Activated T-cell treated with anti-CD3 and anti-CD28 coated beads for 48 hours (primary cell): ENCODE measurements around the gene VIPR2.

Experiments
- DNase-seq: peaks from one replicate; pipeline ENCODE4 v3.0.0-alpha.2; 2020; ENCODE audit warnings: low read depth

Gene VIPR2

DNA sequence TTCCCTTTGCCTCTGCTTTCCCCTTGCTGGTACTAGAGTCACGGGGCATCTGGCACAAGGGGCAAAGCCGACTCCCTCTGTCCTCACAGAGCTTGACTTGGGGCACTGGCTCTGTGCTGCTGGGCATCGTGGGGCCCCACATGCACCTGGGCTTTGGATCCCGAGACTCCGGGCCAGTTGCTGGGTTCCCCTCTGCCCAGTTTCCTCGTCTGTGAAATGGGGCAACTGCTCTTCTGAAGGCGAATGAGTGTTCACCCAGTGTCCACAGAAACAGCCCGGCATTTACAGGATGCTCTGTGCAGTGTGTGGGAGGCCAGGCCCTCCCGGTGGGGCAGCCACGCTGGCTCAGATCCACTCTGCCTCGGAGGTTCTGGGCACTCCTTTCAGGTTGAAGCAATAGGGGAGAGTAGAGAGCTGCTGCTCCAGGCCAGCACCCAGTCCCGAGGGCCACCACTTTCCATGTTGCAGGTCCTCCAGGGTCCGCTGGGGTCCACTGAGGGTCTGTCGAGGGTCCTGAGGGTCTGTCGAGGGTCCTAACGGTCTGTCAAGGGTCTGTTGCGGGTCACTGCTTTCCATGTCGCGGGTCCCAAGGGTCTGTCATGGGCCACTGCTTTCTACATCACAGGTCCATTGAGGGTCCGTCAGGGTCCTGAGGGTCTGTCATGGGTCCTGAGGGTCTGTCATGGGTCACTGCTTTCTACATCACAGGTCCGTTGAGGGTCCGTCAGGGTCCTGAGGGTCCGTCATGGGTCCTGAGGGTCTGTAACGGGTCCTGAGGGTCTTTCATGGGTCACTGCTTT is 103.6 kb downstream of the VIPR2 start:
- DNase-seq: no peak

DNA sequence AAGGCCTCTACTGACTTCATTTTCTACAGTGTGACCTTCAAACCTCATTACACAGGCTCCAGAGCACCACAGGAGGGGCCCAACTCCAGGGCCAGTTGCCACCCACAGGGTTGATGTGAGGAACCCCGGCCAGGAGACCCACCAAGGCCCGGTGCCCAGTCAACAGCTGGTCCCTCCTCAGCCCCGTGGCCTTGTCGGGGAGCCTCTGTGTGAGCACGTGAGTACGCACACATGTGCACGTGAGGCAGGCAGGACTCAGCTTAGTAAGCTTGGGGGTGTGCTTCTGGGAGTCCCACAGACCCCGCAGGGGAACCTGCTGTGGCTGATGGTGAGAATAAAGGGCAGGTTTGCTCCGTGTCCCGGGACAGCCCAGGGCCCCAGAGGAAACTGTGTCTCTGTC is 104.5 kb downstream of the VIPR2 start:
- DNase-seq: no peak

DNA sequence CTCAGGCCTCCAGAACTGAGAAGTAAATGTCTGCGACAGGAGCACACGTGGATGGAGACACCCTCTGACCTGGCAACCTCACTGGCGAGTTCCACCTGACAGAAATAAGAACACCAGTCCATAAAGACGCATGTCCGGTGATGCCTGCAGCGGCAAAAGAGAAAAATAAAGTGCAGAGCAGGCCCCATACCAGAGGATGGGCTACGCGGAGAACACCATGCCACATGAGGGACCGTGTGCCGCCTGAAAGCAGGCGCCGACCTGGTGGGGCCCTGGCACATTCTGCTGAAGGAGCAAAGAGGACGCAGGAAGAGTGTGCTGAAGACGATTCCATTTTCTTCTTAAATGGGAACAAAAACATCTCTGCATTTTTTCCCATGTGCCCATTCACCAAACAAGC is 105.0 kb downstream of the VIPR2 start:
- DNase-seq: no peak

DNA sequence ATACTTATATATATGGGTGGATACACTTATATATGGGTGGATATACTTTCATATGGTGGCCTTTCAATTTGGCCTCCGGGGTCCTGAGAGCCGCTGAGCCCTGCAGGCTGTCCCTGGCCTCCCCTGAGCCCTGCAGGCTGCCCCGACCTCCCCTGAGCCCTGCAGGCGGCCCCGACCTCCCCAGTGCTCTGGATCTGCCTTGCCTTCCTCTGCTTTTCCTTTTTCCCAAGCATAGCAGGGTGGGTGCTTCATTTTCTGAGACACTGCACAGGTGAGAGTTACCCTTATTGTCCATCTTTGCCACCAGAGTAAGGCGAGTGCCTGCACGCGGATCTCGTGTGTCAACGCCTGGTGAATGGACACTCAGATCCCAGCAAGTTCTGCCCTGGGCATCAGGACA is 106.6 kb downstream of the VIPR2 start:
- no peak for DNase-seq

DNA sequence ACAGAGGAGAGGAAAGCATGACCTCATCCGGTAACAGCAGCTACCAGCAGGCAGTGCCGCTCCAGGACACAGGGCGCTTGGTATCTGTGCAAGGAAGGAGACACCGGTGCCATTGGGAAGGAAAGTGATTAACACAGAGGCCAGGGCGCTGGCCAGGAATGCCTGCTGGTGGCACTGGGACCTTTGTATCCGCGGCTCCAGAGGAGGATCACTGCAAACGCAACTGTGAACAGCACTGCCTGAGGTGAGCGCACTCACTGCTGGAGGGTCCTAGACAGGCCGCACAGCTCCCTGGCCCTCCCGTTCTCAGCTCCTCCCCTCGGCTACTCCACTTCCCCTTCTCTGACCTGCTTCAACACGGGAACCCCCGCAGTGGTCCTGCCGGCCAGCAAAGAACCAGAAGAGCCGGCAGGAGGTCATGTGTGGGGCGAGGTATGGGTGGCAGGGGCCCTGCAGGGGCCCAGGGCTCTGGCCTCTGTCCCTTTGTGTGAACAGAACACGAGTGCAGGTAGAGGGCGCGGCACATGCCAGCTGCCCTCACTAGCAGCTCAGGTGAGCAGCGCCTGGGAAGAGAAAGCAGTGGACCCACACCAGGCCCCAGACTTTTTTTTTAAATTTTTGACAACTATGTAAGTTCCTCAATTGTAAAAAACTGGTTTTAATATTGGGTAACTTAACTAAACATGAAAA is 107.6 kb downstream of the VIPR2 start:
- DNase-seq: no peak

DNA sequence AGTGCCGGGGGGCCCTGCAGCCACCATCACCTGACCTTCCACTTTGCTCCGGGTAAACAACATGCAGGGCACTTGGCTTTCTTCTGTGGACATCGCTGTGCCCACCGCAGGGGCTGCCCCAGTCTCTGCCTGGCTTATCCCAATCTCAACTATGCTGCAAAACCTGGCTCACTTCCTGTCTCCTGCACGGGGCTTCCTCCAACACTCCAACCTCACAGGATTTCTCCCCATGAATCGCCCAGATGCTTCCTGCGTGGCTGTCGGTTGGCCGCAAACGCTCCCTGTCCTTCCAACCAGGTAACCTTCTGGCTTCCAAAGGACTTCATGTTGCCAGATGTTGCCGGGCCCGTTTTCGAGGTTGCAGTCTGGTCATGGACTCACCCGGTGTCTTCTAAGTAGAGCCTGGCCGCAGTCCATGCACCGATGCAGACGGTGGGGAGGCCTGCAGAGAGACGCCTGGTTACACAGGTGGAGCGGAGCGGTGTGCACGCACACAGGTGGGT is 109.0 kb downstream of the VIPR2 start:
- no peak for DNase-seq

DNA sequence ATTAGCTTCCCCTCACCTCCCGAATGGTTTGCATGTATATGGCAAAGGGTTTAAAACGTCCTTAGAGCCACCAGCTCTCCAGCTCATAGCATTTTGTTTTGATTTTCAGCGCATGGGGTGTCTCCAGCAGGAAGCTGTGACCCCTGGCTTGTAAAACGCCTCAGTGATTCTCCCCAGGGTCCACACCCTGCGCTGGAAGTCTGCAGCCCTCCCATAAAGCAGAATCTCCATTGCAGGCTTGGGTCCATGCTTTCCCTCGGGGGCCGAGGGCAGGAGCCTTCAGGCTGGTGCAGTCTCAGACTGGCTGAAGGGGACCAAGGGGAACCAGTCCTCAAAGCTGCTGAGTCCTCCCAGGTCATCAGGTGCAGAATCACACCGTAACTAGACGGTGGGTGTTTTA is 109.7 kb downstream of the VIPR2 start:
- DNase-seq: no peak

DNA sequence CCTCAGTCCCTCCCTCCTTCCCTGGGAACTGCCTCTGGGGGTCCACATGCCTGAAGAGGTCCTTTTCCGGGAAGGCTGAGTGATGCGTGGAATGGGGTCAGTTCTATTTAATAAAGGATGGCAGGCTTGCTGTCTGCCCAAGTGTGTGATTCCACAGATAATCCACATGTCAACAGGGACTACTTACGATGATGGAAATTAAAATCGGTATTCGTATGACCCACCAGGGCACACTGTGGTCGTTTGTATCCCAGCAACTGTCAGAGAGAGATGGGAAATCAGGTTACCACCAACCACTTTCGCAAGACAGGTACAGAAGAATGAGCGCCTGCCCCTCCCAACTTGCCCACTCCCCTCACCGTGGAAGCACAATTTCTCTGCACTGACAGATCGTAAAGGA is 110.3 kb downstream of the VIPR2 start:
- no peak for DNase-seq

DNA sequence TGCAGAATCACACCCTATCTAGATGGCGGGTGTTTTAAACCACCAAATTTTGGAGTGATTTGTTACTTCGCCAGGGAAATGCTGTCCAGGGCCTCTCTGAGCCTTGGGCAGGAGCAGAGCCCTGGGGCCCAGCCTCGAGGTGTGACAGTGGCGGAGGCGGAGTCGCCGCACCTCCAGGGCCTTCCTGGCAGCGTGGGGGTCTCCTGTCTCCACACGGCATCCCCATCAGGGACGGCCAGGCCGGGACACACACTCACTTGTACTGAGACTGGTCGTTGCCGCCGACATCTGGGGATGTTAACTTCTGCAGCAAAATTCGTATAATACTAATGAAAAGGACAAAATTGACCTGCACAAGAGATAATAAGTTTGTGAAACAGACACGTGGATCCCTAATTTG is 110.7 kb downstream of the VIPR2 start:
- no peak for DNase-seq

DNA sequence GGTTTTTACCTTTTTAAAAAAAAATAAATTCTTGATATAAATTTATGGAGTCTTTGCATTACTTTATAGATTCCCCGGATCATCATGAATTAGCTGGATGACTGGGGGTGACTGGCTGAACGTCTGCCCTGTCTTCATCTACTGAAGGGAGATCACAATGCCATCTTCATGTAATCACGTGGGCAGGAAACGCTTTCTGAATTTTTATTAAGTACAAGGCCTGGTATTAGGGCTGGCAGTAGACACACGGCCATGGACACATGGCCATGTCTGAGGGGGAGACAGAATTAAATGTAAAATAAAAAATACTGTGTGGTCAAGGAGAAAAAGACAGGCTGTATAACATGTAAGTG is 111.2 kb downstream of the VIPR2 start:
- no peak for DNase-seq

DNA sequence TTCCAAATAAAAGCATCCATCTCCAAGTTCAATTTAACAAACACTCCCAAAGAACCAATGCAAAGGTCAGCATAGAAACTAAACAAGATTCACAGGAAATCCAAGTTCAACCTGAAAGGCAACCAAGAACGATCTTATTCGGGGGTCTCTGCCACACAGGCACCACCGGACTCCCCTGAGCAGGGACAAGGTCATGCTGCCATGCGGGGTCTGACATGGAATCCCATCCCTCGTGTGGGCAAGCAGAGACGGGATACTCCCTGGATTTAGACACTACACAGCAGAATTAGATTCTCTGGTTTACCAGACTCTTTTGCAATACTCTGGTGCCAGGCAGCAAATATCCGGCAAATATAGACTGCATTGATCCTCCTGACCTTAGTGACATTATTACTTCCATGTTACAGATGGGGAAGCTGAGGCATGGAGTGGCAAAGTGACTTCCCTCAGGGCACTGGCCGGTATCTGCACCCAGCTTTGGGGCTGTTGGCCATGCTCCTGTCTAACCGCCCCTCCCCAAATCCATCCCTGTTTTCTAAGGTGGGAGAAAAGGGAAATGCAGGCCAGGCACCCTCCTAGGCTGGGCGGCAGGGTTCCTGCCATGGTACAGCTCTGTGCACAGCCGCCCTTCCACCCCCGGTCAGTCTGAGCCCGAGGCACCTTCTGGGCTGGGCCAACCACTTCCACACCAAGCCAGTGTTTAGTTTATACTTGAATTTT is 111.8 kb downstream of the VIPR2 start:
- no peak for DNase-seq

DNA sequence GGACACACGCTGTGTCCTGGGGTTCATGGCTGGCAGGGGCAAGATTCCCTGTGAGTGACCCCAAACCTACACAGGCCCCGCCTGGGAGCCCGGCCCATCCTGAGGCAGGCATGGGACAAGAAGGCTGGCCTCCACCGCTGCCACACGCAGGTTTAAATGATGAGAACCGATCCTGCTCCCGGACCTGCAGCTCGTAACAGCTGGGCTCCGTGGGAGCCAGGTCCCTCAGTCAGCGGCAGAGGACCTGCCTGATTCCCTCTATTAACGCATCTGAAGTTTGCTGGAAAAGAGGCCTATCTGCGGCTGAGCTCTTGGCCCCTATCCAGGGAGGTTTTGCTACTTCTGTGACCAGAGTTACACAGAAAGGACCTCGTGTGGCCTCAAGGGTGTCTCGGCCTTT is 112.3 kb downstream of the VIPR2 start:
- no peak for DNase-seq

DNA sequence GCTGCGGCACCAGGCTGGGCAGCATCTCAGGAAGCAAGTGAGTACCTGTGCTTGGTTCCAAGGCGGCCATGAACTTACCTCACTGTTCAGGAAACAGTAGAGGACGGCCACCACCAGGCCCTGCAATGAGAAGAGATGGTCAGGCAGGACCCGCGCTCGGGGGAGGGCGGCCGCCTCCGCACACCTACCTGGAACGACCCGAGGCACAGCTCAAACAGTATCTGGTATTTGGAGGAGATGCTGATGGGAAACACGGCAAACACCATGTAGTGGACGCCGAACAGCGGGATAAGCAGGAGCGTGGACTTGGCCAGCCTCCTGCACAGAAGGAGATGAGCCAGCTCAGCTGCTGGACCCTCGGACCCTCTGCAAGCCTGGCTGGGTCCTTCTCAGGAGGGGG is 112.9 kb downstream of the VIPR2 start:
- no peak for DNase-seq

DNA sequence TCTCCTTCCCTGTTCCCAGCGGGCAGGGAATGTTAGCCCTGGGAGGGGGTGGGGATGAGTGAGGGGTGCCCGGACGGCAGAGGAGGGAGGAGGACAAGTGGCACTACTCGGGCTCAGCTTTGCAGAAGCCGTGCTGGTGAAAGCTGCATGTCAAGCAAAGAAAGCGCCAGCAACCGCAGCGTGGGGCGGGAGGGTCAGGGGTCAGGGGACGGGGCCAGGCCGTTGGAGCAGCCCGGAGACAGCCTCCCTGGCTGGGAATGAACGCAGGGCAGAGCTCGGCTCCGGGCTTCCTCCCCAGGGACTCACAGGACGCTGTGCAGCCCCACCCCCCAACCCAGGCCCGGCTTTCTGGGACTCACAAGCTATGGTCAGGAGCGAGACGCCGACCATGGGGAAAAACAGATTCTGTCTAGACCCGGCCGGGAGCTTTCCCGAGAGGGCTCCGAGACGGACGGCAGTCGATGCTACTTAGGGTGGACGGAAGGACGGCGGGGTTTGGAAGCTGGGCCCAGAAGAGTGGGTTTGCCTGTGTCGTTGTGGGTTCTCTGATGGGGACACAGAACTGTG is 113.4 kb downstream of the VIPR2 start:
- DNase-seq: no peak

DNA sequence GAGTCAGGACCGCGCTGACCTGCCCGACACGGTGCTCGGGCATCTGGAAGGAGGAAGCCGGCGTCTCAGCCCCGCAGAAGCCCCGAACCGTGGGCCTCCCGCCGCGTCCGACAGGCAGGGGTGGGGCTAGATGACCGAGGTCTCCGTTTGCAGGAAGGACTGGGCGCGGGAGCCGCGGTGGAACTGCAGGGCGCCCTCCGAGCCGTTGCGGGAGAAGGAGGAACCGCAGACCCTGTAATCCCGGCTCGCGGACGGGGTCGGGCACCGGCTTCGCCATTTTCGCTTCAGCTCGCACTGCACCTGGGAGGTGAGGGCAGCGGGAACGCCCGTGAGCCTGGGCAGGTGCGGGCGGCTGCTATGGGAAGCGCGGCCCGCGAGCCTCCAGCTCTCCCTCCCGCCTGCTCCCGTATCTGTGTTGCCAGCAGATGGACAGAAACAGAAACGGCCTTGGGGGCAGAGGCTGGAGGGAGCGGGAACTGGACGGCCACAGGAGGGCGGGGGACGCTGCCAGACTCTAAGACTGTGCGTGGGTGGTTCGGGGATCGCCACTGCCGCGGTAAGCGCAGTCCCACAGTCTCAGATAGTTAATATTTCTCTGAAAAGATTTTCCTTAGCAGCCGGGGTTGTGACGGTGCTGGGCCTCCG is 114.1 kb downstream of the VIPR2 start:
- DNase-seq: peak; percentile 9

DNA sequence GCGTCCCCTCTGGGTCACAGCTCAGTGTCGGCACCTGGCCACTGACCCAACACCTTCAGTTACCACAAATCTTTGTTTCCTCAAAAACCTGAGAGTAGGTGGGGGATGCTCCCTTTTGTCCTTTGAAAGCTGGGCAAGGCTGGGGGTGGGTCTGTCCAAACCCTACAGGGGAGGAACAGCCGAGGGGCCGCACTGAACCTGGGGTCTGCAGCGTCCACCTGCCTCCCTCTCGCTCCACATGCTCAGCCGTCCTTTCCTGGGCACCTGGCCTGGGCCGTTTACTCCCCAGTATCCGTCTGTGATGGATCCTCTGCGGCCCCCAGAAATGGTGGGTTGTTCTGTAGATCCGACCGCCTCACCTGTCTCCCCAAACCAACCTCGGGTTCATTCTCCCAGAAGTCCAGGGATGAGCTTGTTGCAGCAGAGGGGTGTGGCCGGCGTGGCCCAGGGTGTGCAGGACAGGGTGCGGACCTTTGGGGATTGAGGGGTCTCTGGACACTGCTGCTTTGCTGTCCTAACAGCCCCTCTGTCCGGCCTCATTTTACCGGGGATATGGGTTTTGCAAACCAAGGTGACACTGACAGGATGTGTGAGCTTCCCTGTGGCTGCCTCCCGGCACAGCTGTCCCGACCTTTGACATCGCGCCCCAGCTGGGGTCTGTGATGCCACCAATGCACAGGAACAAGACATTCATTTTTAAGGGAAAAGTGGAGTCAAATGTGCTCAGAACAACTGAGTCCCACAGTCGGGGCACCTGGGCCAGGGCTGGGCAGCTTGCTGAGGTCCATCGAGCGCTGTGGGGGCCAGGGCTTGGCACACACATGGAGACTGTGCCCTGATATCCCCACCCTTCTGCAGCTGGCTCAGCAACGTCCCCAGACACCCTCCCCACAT is 115.9 kb downstream of the VIPR2 start:
- DNase-seq: no peak

DNA sequence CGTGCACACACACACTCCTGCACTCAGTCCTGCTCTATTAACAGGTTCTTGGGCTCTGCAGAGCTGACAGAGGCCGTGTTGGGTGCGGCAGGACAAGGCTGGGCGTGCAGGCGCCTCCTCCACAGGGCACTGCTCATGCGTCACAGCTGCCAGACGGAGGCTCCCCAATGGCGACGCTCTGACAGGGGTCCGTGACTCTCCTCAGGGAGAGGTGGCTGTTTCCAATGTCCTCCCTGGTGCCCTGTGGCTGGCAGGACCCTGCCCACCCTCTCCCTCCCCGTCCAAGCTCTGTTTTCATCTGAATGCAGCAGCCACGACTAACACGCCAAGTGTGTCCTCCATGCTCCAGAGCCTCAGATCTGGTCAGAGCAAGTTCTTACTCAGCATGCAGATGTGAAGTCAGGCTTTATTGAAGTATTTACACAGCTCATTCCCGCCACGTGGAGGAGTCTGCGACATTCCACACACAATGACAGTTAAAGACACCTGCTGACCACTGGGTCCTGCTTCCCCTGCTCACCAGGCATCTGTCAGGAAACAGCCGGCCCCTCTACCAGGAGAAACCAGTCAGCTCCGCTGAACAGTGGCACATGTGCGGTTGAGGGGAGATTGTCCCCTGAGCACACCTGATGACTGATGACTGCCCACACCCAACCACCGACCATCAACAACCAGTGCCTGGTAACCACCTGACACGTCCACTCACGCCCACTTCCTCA is 116.7 kb downstream of the VIPR2 start:
- DNase-seq: no peak

DNA sequence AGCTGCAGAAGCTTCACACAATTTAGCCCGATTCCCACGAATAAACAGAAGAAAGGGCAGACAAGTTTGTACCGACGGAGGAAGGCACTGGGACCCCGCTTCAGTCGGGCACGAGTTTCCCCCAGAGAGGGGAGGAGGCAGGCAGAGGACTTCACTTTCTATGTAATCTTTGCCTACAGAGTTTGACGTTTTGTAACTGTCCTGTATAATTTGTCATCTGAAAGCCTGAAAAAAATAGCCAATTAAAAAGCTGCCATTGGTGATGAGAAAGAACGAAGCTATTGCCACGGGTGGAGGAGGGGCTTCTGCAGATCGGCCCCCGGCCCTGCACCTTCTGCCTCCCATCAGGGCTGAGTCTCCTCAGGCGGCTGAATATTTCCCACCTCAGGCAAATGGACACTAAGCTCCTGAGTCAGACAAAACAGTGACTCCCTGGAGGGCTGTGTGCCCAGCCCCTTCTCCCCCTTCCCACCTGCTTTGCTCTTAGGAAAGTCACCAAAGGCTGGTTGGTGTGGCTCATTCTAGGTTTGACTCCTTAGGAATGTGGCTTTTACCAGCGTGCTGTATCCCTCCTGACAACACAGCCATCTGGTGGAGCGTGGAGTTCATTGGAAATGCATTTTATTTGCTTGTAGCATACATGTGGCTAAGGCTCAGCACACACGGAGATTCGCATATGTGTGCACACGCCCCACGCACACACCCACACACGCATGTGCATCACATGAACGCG is 117.4 kb downstream of the VIPR2 start:
- DNase-seq: no peak

DNA sequence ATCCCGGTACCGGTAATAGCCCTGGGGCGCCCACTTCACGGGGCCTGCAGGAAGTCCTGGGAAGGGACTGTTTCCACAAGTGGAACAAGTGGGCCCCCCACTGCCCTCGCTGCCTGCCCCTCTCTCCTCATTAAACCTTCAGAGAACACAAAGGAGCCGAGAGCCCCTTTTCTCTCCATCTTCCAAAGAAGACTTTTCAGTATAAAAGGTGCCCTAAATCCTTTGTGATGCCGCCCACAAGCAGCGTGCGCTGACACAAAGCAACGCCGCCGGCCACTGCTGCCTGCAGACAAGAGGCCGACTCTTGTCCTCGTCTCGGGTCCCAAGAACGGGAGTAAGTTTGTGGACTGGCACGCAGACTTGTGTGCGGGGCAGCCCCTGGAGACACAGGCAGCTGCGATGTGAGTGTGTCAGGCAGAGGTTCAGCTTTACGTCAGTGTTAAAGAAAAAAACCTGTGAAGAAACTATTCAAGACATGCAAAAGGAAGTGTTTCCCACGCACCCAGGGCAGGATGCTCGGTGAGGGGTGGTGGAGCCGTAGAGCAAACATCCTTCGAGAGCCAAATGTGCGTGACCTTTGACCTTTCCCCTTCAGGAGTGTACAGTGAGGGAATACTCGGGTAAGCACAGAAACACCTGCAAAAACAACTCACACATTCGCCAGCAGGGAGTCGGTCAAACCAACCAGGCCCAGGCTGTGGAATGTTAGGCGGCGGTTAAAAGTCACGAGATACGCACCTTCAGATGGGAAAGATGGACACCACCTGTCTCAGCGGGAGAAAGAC is 118.2 kb downstream of the VIPR2 start:
- DNase-seq: peak; percentile 9
